CD4-positive, alpha-beta T cell (primary cell): ENCODE data around the gene SPAAR. TPM values are rescaled to one million over a fixed set of nuclear protein-coding genes. Genes with fewer than 3 reads are reported as not detected.
"Not testable (repeated sequence)": the region's sequence is repeated elsewhere in the genome, so short reads cannot be mapped to it uniquely, and the experiment has no call there.

ENCODE experiments used
- ATAC-seq: fragments of 200-7000 bp; cut with Tn5 transposase; one replicate; pipeline ENCODE4 v1.10.0; 2022; ENCODE audit warnings: mild to moderate bottlenecking; ENCODE audit not compliant: poor library complexity
- CTCF ChIA-PET: fragments of 350-600 bp; sonication (Branson Sonifier 250); formaldehyde crosslinking; loops from one replicate; lab custom pipeline; 2021; ENCODE audit warnings: antibody characterized with exemption, inconsistent platforms; lab: Charles Lee
- POLR2A ChIA-PET: fragments of 350-600 bp; sonication (Branson Sonifier 250); formaldehyde crosslinking; loops from one replicate; lab custom pipeline; 2021; ENCODE audit warnings: antibody characterized with exemption, inconsistent platforms; lab: Charles Lee
- DNase-seq, 14 experiments: peaks; one replicate each; pipeline ENCODE4 v3.0.0-alpha.2; 2013 to 2020; ENCODE audit warnings: mixed read lengths in 2 of 14
- H3K27ac ChIP-seq, 2 donors: one replicate each; pipeline versions ENCODE4 v1.5.1 to v1.7.0; 2013; ENCODE audit warnings: low read length in 2 of 2, low read depth in 1 of 2, mild to moderate bottlenecking in 1 of 2
- H3K27me3 ChIP-seq, 2 experiments: 1 replicate in 1 of 2; 2 replicates in 1 of 2; pipeline versions ENCODE4 v1.6.1 to v1.7.0; 2013; ENCODE audit warnings: low read length in 2 of 2, control low read depth in 1 of 2, mild to moderate bottlenecking in 1 of 2, moderate library complexity in 1 of 2; ENCODE audit not compliant: insufficient read depth in 2 of 2, control insufficient read depth in 1 of 2
- H3K36me3 ChIP-seq: one replicate; pipeline ENCODE4 v1.6.1; 2013; ENCODE audit warnings: low read length, control low read depth; ENCODE audit not compliant: insufficient read depth
- H3K4me1 ChIP-seq: one replicate; pipeline ENCODE4 v1.6.1; 2013; ENCODE audit warnings: low read length, control low read depth; ENCODE audit not compliant: insufficient read depth
- H3K4me3 ChIP-seq: one replicate; pipeline ENCODE4 v1.5.1; 2013; ENCODE audit warnings: mild to moderate bottlenecking, low read length, moderate library complexity
- H3K9me3 ChIP-seq, 2 experiments: 1 replicate in 1 of 2; 2 replicates in 1 of 2; pipeline versions ENCODE4 v1.6.1 to v1.7.0; 2013; ENCODE audit warnings: low read length in 2 of 2, mild to moderate bottlenecking in 2 of 2, control low read depth in 1 of 2, moderate library complexity in 1 of 2; ENCODE audit not compliant: control insufficient read depth in 1 of 2, insufficient read depth in 1 of 2
- H3K27ac Mint-ChIP-seq: one replicate; pipeline ENCODE4 v1.8.0; 2020; ENCODE audit warnings: mixed read lengths
- H3K27me3 Mint-ChIP-seq: one replicate; pipeline ENCODE4 v1.8.0; 2021; ENCODE audit warnings: mixed read lengths
- H3K36me3 Mint-ChIP-seq: one replicate; pipeline ENCODE4 v1.8.0; 2021; ENCODE audit warnings: low read depth, mixed read lengths
- H3K4me1 Mint-ChIP-seq: one replicate; pipeline ENCODE4 v1.8.0; 2021; ENCODE audit warnings: low read depth, mixed read lengths
- H3K4me3 Mint-ChIP-seq: one replicate; pipeline ENCODE4 v1.8.0; 2020; ENCODE audit warnings: mild to moderate bottlenecking, mixed read lengths
- H3K9me3 Mint-ChIP-seq: one replicate; pipeline ENCODE4 v1.8.0; 2020; ENCODE audit warnings: mixed read lengths
- intact Hi-C, 2 experiments: fragments of 100-400 bp; cut with DNase I in 1 of 2; cut with micrococcal nuclease in 1 of 2; formaldehyde crosslinking; loops; one replicate each; pipeline versions ENCODE4 v1.15.1 to v1.9.0; 2023 to 2025; cut with DNase I, micrococcal nuclease
- total RNA-seq, 174 experiments: library from RNA in 2 of 174; stranded (reverse) in 2 of 174; gene quantifications; one replicate each; pipeline ENCODE4 v1.2.3 and lab custom pipeline; 2021 to 2026
- TF ChIP-seq, protein P1 (sequence below): fragments of 200-600 bp; IDR thresholded peaks from one replicate; pipeline ENCODE4 v1.8.0; 2022; ENCODE audit warnings: antibody characterized with exemption, mild to moderate bottlenecking

The SPAAR gene
- total RNA-seq, 2 experiments from 2014 or later, result not detected

DNA sequence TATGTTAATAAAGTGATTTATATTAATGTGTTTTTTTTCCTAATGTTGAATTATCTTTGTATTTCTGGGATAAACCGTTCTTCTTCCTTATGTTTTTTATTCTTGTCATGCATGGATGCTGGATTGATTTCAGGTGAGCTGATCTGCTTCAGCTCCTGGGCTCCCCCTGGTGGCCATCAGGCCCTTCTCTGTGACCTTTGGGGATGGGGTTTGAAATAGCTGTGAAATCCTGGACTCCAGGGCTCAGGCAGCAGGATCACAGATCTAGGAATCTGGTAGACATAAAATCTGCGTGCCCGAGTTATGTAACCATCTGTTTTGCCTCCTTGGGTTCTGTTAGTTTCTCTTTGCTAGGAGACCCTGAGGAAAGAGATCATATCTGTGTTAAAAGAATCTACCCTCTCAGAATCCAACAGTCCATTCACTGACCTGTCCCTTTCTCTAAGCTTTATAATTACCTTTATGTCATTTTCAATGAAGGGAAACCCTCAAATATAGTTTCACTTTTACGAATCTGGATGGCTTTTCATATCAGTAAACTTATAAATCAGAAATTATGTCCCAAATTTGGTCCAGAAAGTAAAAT is 26.9 kb upstream of the SPAAR start:
- peaks cover 13% of the 10 kb centered on the region for H3K27me3 Mint-ChIP-seq
- no peaks in the 10 kb centered on the region for H3K4me1 ChIP-seq
- no peaks in the 10 kb centered on the region for H3K4me1 Mint-ChIP-seq
- no peak overlapping the region for H3K4me3 Mint-ChIP-seq
- H3K9me3 ChIP-seq, result peaks cover 2 to 6% of the 10 kb centered on the region in 2 experiments
- H3K36me3 ChIP-seq, result no peaks in the 10 kb centered on the region
- no peak overlapping the region for H3K4me3 ChIP-seq
- no peaks in the 10 kb centered on the region for H3K36me3 Mint-ChIP-seq
- CTCF ChIA-PET, result interaction anchor here (0.7 to 1.6 kb wide), 27 partner anchors 9 to 279 kb away, joined by 3 to 32 read pairs (median 4); partner anchors contain the start of genes FAM221B, GBA2, NPR2 and RGP1
- no peaks in the 10 kb centered on the region for H3K27me3 ChIP-seq
- intact Hi-C loops, result loop anchor here (1.0 to 10.0 kb wide), 9 partner anchors 55 to 765 kb away; partner anchors contain the start of genes FAM221B (in 2 of the 2), TMEM8B (in 2 of the 2), ATOSB (in 1 of the 2) and CCDC107 (in 1 of the 2)
- TF ChIP-seq, protein P1, sequence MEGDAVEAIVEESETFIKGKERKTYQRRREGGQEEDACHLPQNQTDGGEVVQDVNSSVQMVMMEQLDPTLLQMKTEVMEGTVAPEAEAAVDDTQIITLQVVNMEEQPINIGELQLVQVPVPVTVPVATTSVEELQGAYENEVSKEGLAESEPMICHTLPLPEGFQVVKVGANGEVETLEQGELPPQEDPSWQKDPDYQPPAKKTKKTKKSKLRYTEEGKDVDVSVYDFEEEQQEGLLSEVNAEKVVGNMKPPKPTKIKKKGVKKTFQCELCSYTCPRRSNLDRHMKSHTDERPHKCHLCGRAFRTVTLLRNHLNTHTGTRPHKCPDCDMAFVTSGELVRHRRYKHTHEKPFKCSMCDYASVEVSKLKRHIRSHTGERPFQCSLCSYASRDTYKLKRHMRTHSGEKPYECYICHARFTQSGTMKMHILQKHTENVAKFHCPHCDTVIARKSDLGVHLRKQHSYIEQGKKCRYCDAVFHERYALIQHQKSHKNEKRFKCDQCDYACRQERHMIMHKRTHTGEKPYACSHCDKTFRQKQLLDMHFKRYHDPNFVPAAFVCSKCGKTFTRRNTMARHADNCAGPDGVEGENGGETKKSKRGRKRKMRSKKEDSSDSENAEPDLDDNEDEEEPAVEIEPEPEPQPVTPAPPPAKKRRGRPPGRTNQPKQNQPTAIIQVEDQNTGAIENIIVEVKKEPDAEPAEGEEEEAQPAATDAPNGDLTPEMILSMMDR, result peak; percentile 98
- H3K9me3 Mint-ChIP-seq, result peaks cover 6% of the 10 kb centered on the region
- ATAC-seq (peak; percentile 64), DNase-seq (peak; percentile 68 to 90 (median 78))
- POLR2A ChIA-PET, result interaction anchor here (0.9 to 1.0 kb wide), 4 partner anchors 50 to 126 kb away, joined by 3 to 4 read pairs (median 3); no protein-coding TSS in a partner anchor
- H3K27ac Mint-ChIP-seq, result no peak overlapping the region
- H3K27ac ChIP-seq, result no peak overlapping the region

DNA sequence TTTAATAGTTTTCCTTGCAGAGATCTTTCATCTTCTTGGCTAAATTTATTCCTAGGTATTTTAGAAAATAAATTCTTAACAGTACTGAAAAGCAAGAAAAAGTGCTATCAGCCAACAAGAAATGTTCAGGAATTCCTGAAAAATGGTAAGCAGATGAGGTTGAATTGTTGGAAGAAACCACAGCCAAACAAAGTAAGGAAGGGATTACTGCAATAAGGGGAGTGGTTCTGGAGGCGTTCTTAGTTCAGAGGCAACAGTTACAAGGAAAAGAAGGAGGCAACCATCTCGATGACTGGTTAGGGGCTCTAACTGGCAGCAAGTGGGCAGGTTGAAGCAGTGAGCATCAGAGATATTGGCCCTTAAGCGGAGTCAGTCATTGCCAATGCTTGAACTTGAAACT is 26.3 kb upstream of the SPAAR start:
- CTCF ChIA-PET, result interaction anchor here (1.2 to 1.6 kb wide), 10 partner anchors 14 to 155 kb away, joined by 3 to 32 read pairs (median 4); partner anchors contain the start of genes NPR2 and SPAG8
- Histone ChIP-seq H3K4me1 (no peaks in the 10 kb centered on the region), H3K27ac (no peak overlapping the region), H3K27me3 (no peaks in the 10 kb centered on the region), H3K36me3 (no peaks in the 10 kb centered on the region), H3K9me3 (peaks cover 0 to 2% of the 10 kb centered on the region in 2 experiments), H3K4me3 (no peak overlapping the region)
- Mint-ChIP-seq H3K4me1 (no peaks in the 10 kb centered on the region), H3K27ac (no peak overlapping the region), H3K27me3 (peaks cover 10% of the 10 kb centered on the region), H3K9me3 (no peaks in the 10 kb centered on the region), H3K36me3 (no peaks in the 10 kb centered on the region), H3K4me3 (no peak overlapping the region)
- intact Hi-C loops, result loop anchor here (1.0 to 10.0 kb wide), 9 partner anchors 56 to 766 kb away; partner anchors contain the start of genes FAM221B (in 2 of the 2), TMEM8B (in 2 of the 2), ATOSB (in 1 of the 2) and CCDC107 (in 1 of the 2)
- TF ChIP-seq, protein P1, result no peak
- ATAC-seq (no peak), DNase-seq (no peak)
- POLR2A ChIA-PET, result no interaction called here

GRCh38 chr9:35884908-35885307 is 24.4 kb upstream of the SPAAR start:
- H3K36me3 Mint-ChIP-seq, H3K4me3 Mint-ChIP-seq, H3K36me3 ChIP-seq, H3K9me3 Mint-ChIP-seq, H3K27me3 Mint-ChIP-seq, POLR2A ChIA-PET, H3K27ac ChIP-seq, H3K4me1 ChIP-seq, H3K9me3 ChIP-seq, H3K4me3 ChIP-seq, ATAC-seq, DNase-seq, H3K27ac Mint-ChIP-seq, H3K27me3 ChIP-seq, CTCF ChIA-PET, H3K4me1 Mint-ChIP-seq: not testable (repeated sequence)
- intact Hi-C loops, result loop anchor here (5.0 to 10.0 kb wide), 5 partner anchors 58 to 768 kb away; partner anchors contain the start of genes FAM221B (in 2 of the 2), TMEM8B (in 2 of the 2) and ATOSB (in 1 of the 2)
